Stimulated activated CD4-positive, alpha-beta T cell treated with anti-CD3 and anti-CD28 coated beads, Interleukin-4, amount 100 ng/mL, for 1 hour (primary cell): ENCODE measurements around the gene FOXN3.

ENCODE experiments used
- DNase-seq: peaks from one replicate; pipeline ENCODE4 v3.0.0-alpha.2; 2020

FOXN3 gene

DNA sequence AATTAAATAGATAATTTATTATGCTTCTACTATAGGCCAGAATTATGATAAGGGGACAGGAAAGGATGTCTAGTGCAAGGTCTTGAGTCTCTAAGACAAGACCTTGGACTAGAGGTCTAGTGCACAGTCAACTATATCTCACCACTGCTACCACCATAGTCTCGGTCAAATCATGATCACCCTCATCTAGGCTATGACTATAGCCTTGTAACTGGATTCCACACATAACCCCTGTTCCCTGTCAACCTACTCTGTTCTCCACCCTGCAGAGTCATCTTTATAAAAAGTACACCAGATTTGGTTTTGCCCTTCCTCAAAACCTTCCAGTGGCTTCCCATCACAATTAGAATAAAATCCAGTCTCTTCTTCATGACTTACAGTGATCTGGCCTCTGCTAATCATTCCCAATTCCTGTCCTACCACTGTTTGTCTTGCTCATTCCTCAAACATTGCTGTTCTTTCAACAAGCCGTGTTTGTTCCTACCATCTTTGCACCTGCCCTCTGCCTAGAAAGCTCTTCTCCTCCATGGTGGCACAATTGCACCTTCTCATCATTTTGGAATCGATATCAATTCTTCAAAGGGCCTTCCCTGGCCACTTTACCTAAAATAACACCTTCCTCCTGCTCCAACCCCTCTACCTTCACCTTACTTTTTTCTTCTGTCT lies 169.4 kb downstream of the FOXN3 start:
- DNase-seq, result no peak

DNA sequence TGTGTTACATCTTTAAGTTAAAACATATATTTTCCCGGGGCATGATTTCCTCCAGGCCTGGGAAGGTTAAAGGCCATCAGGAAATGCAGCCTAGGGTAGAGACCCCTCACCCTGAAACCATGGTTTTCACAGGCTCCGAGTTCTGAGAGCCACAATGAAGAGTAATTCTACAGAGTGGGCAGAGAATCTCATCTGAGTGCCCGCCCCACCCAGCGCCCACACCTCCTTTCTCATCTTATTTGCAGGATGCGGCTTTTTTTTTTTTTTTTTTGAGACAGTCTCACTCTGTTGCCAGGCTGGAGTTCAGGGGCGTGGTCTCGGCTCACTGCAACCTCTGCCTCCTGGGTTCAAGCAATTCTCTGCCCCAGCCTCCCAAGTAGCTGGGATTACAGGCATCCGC lies 170.7 kb downstream of the FOXN3 start:
- no peak for DNase-seq

DNA sequence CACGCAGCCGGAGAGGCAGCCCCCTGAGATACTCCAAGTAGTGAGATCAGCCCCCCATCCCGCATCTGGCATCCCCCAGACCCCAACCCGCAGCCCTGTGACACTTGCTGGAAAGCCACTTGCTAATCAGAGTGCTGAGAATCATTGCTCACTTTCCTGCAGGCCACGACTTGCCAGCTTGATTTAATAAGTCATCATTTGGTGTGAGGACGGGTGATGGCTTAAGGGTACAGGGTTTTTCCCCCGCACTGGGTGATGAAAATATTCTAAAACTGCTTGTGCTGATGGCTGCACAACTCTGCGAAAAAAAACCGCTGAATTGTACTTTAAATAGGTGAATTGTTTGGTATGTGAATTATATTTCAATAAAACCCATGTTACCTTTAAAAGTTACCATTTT lies 171.2 kb downstream of the FOXN3 start:
- no peak for DNase-seq

DNA sequence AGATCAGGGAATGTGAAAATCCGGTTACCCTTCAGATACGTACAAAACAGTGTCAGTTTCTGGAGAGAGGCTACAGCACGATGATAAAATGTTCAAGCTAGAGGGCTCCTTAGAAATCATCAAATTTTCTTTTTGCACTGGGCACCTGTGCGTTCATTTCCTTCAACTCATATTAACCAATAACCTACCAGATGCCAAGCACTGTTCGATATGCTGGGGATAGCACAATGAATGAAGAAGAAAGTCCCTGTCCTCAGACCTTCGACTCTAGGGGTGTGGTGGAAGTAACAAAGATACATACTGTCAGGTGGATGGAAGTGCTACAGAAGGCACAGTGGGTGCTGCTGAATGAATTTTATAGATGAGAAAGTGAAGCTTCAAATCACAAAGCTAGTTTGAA lies 172.3 kb downstream of the FOXN3 start:
- DNase-seq, result no peak

DNA sequence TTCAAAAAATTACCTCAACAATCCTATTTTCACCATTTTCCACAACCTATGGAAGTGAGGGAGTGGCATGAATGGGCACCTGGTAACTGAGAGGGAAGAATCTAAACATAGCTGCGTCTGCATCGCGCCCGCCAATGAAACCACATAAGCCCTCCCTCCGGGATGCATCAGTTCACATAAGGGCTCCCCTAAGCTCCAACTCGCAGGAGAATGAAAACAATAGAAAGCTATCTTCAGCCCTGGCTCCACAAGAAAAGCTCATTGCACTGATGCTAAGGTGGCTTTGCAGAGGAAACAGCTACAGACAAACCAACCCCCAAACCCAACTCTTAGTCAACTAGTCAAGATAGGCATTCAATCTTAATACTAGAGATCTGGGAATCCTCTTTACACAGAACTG lies 173.3 kb downstream of the FOXN3 start:
- DNase-seq, result no peak

DNA sequence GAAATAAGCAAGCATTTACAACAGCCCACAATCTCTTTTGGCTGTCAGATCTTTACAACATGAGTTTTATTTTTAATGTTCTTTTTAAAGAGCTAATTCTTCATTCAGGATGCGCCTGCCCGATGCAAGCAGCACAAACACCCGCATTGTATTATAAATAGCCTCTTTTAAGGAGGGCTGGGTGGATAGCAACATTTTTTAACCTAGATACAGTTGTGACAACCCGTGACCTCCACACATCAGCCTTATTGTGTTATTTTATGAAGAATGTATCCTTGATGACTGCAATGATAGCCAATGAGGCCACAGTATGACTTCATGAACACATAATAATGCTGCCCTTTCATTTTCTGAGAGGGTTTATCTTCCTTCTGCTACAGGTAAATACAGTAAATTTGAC lies 173.7 kb downstream of the FOXN3 start:
- DNase-seq, result no peak

DNA sequence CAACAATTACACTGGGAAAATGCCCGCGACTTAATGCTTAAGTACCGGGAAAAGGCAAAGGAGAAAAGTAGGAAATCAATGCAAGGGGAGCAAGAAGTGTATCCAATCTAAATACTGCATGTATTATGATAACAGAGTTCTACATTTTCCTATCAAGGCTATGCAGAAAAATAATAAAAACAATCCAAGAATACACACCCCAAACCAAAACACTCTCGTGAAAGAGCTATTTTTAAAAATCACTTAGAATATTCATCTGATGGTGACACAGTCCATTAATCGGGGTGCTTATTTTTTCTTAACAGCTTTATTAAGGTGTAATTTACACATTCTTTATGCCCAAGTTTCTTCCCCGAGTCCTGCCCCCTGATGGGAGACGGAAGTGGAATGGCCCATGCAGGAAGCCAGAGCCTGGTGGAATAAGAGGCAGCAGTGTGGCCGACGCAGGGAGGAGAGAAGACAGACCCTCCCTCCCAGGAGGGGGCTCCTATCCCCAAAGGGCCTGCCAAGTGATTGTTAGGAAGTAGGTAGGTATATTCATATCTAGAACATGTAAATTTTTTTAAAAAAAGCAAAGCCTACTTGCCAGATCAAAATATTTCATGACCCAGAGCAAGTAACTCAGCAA lies 174.3 kb downstream of the FOXN3 start:
- DNase-seq, result no peak

DNA sequence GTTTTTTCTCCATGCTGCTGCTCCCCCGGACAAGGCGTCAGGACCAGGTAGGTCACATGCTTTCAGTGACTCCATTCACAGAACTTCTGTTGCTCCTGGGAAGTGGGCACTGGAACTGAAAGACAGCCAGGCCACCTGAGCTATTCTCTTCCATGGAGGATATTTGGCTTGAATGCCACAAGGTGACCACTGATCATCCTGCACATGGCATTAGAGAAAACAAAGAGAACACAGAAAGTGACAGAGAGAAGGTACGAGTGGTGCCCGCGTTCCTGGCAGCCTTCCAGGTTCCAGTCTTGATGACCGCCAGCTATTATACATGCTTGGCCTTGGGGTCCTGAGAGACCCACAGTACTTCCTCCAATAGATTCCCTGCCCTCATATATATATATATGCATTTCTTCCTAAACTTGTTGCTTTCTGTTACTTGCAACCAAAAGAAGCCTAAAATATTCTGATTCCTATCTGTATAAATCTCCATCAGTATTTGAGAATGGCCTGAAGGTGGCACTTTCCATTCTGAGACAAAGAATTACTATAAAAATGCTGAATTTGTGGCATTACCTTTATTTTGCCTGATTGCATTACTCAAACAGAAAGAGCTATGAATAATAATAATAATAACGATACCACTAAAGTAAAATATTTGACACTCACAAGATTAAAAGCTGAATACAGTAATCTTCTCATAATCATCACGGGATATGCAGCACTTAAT lies 174.9 kb downstream of the FOXN3 start:
- no peak for DNase-seq

DNA sequence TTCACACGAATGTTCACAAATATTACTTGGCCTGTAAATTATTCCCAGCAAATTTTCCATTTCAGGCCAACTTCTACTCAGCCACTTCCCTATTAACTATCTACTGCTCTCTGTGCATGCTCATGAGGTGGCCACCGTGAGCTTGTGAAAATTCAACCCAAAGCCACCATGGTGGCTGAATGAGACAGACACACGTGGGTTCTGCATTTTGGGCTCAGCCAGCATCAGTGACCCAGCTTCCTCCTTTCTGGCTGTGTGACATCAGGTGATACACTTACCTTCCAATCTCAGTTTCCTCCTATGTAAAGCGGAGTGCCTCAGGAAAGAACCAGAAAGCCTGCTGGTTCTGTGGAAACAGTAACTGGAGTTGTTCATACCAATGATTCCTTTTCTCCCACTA lies 175.8 kb downstream of the FOXN3 start:
- no peak for DNase-seq

DNA sequence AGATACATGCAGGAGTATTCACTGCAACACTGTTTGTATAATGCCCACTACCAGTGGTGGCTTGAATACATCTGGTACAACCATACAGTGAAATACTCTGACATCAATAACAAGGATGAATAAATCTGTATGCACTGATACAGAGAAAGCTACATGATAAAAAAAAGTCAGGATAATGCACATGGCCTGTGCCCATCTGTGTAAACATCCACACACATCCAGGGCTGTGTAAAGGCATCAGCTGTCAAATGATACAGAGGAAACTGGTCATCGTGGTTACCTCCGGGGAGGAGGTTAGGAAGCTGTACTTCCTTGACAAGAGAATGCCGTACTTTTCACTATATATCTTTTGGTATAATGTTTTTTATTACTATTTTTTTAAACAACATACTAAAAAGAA lies 176.6 kb downstream of the FOXN3 start:
- no peak for DNase-seq

DNA sequence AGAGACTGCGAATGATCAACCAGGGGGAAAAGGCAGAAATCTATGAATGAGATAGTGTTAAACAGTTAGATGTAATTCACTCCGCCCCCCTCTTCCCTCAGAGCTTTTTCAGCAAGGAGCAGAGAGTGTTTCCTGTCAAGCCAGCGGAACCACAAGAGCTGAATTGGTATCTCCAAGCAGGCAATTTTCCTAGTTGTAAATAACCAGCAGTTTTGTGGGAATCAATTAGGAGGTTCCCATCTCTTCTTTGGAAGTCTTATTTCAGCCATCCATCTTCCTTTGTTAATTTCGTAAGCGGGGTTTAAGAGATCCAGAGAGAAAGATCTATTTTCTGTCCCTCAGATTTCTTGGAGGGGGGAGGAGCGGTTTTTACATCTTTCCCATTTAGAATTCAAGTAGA lies 178.0 kb downstream of the FOXN3 start:
- no peak for DNase-seq

DNA sequence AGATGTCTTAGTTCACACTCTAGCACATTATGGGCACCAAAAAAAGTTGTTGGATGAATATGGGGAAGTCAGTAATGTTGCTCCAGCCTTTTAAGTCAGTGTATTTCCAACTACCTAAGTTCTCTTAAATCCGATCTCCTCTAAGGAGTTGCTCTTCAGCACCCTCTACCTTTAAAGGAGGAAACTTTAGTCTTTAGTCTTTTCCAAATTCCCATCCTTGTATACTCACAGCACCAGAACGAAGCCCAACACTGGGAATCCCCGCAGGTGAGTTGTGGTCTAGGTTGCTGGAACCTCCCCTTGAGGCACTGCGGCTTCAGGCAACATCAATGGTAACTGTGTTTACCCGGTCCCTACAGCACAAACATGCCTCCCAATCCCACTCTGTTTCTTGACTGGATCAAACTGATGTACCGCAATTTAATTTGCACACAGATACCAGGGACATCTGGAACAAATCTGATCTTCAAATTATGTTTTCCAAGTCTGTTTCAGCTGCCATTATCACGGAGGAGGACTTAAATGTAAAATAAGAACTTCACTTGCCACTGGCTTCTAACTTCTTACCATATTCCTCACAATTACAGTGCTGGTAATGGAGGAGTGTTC lies 179.0 kb downstream of the FOXN3 start:
- no peak for DNase-seq

DNA sequence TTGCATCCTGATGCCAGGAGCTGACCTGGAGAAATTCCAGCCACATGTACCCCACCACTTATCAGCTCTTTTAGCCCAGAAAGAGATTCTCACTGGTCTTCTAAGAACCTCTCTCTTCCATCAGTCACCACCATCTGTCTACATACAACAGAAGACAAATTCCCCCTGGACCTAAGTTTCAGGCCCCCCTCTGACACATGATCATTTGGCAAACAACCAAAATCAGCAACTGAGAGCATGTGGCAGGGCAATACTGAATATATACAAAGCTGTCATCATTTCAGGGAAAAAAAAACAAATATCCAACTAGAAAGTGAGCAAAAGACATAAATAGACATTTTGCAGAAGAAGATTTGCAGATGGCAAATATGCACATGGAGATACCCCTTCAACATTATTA lies 180.2 kb downstream of the FOXN3 start:
- DNase-seq, result no peak

DNA sequence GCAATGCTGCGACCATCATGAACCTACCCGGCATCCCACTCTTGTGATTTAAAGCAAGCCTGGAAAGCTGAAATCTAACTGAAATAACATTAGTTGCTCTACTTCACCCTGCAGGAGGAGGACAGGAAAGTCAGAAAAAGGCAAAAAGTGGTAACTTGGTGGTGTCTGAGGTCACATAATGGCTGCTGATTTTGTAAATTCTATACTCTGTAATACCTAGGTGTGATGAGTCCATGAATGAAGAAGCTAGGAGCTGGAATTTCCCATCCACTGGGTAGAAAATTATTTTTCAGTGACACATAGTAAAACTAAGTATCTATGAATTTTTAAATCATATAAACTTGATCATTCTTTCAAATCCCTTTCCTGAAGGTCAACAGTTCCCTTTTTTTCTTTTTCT lies 183.8 kb downstream of the FOXN3 start:
- DNase-seq, result no peak

DNA sequence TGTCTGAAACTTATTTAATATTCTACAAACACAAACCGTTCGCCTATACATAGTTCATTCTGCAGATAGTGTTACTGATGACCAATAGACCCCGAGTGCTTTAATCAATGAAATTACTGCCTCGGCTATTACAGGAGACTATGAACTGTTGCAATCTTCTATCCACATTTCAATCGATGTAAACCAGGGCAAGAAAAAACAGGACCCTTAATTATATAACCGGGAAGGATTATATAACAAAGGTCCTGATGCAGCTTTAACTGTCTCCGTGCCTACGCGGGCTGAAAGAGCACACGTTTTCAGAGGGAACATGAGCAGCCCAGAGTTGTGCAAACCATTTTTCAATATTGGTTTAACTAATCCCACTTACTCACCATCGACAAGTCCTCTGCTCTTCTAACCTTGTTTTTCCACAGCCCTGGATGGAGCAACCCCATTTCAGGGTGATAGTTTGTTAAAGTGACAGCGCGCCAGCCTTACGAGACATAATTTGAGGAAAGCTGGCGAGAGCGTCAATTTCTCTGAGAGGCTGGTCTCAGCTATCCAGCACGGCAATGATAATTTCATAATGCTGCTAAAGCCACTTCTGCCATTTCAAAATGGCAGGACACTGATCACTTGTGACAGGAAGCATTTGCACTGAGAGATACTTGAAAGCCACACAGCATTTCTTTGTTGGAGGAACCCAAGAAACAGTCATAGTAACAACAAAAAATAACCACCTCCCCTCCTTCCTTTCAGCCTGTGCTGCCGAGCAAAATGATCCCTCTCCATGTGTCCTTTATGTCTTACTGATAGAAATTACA lies 184.6 kb downstream of the FOXN3 start:
- DNase-seq, result no peak

DNA sequence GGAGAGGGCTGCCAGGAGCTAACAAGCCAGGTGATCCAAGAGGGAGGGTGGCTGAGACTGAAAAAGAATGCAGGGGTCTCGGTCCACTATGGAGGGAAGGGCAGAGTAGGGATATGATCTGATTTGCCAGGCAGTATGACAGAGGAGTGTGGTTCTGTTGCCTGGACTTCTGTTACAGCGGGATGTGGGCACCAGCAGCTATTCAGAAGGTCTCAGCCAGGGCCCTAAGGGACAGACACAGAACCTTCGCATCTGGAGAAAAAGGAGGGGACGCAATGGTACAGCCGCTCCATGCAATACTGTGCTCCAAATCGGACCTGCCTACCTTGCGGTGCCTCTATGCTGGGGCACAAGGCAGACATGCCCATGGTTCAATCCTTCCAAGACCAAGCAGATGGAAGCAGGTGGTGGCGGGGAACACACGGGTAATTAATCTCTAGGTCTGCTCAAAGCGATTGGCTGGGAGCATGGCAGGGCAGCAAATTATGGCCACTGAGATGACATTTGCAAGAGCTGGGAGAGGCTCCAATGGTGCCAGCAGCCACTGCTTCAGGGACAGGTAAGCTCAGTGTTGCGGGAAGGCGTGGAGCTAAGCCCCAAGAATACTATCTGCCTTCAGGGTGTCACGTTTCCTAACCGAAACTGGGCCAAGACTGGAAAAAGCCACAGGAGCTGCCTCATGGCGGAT lies 185.5 kb downstream of the FOXN3 start:
- no peak for DNase-seq

DNA sequence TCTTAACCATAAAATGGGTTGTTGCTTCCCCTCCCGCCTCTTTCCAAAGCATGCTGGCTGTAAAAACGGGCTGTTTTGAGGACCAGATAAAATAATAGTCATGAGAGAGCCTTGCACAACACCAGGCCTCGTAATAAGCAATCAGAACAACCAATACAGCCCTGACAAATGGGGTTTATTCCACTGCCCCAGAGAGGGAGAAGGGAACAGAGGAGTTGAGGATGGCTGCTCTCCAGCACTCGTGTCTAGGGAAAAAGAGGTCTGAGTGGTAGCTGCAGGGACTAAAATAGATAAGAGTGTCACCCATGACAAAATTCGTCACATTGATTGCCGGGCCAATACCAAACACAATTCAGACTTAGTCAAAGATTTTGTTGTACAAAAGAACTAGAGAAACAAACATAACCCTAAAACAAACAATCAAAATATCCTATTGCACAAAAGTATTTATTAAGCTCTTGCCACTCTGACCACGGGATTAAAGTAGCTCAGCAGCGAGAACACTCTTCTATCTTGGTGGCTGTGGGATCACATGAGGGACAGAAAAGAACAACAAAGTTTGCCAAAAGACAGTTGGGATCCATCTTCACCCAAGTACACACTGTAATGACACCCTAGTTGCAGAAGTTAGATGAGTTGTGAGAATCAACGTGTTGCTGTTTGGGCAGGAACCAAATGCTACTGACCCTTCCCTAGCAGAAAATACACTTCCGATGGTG lies 188.0 kb downstream of the FOXN3 start:
- no peak for DNase-seq

DNA sequence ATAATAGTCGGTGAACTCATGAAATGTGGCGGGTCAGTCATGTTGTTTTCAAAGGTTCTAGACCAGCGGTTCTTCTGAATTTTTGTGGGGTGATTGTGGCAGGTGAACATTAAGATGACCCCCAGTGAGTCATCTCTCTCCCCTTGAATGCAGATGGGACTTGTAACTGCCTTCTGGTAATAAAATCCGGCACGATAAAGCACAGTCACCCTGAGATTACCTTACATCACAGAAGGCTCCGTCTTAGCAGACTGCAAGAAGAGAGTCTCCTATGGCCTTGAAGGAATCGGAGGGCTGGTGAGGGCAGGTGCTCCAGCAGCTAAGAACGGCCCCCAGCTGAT lies 189.6 kb downstream of the FOXN3 start:
- DNase-seq, result no peak

DNA sequence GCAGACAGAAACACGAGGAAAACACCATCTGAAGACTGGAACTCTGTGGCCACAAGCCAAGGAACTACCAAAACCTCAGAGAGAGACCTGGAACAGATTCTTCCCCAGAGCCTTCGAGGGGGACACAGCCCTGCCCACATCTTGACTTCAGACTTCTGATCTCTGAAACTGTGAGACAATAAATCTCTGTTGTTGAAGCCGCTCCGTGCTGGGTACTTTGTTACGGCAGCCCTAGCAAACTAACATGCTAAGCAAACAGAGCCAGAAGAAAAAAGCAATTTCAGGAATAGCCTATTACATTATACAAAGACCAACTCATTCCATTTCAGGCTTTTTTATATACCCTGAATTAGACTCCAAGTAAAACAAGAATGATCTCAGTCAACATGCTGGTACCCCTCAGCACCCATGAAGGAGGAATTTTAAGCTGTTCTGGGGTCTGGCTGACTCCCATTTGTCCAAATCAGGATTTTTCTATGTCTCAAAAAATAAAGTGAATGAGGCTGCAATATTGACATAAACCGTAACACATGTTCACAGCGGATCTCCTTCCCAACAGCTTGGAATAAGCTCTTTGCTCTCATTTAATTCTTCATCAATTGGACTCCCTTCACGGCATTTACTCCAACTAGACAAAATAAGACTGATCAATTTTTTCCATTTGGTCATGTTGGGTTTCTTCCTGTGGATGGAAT lies 190.1 kb downstream of the FOXN3 start:
- DNase-seq, result no peak

DNA sequence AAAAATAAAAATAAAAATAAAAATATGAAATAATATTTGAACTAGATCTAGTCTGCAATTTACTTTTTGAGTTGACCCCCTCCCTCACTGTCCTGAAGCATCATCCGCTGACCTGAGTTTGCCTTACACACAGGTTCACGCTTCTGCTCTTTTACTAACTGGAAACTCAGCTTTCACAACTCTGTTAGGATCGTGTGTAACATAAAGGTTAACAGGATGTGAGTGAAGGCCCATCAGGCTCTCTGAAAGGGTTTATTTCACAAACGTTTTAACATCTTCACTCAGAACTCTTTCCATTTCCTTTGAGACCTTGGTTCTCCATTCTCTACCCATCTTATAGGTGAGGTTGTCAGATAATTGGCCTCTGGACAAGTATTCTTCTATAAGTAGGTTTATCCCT lies 191.4 kb downstream of the FOXN3 start:
- no peak for DNase-seq

DNA sequence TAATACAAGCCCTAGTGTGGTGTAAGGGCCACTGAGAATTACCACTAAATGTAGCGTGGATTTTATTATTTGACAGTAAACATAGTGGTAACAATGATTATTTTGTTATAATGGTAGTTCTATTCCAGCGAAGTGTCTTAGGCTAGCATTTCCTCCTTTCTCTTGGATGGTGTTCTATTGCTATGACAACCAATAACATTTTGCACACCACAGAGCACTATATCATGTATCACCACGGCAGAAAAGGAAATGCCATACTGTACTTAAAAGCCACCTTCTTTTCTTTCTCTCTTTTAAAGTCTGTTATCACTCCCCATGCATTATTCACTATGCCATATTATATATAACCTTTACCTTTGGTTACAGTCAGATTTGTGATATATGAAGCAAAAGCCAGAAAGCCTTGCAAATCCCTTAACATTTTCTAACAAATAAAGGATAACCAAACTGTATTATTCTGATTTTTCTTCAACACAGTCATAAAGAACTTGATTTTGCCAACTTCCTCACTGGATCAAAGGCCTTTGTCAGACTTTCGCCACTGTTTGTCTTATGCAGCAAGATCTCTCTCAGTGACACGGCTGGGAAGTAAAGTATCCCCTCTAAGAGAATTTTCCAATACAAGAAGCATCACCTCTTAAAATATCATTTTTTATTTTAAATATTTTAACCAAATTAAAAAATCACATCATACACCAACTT lies 195.8 kb downstream of the FOXN3 start:
- DNase-seq, result no peak
